ENCODE data around the gene ZNF439. TPM values are rescaled to one million over a fixed set of nuclear protein-coding genes. Genes with fewer than 3 reads are reported as not detected.

Gene ZNF439
- total and polyA plus RNA-seq, 2 of the 13 experiments (the other 11 are each of a cell fraction or from before 2014, with no cell fraction given): 2.9 to 4.9 TPM

GRCh38 chr19:11887611-11888531, 39.3 kb downstream of the ZNF439 start, which contains the start of gene ZNF69 (continued):
- peak; percentile 63 for TF ChIP-seq ZNF639 (CRISPR knock-in tag; conservative IDR thresholded peaks at IDR 0.05)
- peak; percentile 10; the same call in 1 of the 2 replicates for TF ChIP-seq STAG1 (CRISPR knock-in tag; IDR thresholded peaks at IDR 0.05)
- TF ChIP-seq ZNF777 (CRISPR knock-in tag; IDR thresholded peaks at IDR 0.05): 0 out of 2 replicates have a peak, but pooled peaks have one; percentile 20
- peak; percentile 54 for TF ChIP-seq XRCC5 (optimal IDR thresholded peaks at IDR 0.05; ENCODE audit: low read length)
- TF ChIP-seq KMT2B (CRISPR knock-in tag; IDR thresholded peaks at IDR 0.05): peak; percentile 46; the same call in 1 of the 2 replicates
- peak; percentile 78 for TF ChIP-seq SALL1 (CRISPR knock-in tag; IDR thresholded peaks at IDR 0.05)
- TF ChIP-seq ARID5B (CRISPR knock-in tag; IDR thresholded peaks at IDR 0.05): peak; percentile 40
- TF ChIP-seq SRSF1 (optimal IDR thresholded peaks at IDR 0.05; ENCODE audit: low read depth, low read length): peak; percentile 46
- TF ChIP-seq SIX4 (CRISPR knock-in tag; IDR thresholded peaks at IDR 0.05): 0 out of 2 replicates have a peak, but pooled peaks have one; percentile 33
- peak; percentile 75 to 91; a peak in 3 of 4 replicates for TF ChIP-seq HMGXB4 (CRISPR knock-in tag; IDR thresholded peaks at IDR 0.05; ENCODE audit: borderline replicate concordance in 1 of 2, low read depth in 1 of 2)
- TF ChIP-seq IKZF5 (CRISPR knock-in tag; IDR thresholded peaks at IDR 0.05): peak; percentile 94
- peak; percentile 93 for TF ChIP-seq PATZ1 (CRISPR knock-in tag; IDR thresholded peaks at IDR 0.05)
- TF ChIP-seq MYPOP (CRISPR knock-in tag; IDR thresholded peaks at IDR 0.05): peak; percentile 71; the same call in 1 of the 2 replicates
- peak; percentile 66; the same call in 1 of the 2 replicates for TF ChIP-seq SMAD1 (CRISPR knock-in tag; IDR thresholded peaks at IDR 0.05; ENCODE audit: borderline replicate concordance, low read depth)
- peak; percentile 80 for TF ChIP-seq ETV5 (CRISPR knock-in tag; IDR thresholded peaks at IDR 0.05; ENCODE audit: borderline replicate concordance)
